ENCODE measurements around the gene KLF5. TPM values are rescaled to one million over a fixed set of nuclear protein-coding genes. Genes with fewer than 3 reads are reported as not detected.

Gene KLF5
- total RNA-seq, 1 donor from 2014 or later = 21.4 TPM

DNA sequence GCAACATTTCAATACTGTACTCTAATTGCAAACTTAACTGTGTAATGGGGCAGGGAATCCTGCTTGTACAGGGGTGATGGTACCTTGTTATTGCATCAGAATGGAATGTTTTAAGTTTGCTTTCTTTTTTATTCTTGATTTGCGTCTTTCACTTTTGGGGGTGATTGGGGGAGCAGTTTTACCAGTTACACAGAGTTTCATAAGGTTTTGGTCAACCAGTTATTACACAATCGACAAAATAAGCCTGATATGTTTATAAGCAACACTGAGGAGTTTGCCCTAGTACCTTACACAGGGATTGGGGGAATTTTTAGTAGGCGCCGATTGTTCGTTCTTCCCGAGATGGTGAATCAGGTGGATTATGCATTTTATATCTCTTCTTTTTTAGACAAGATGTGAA is 2.7 kb downstream of the KLF5 start:
- H3K4me1 Mint-ChIP-seq (ENCODE audit: low read depth, unreplicated experiment) = peaks cover 8% of the 10 kb centered on the region
- no peaks in the 10 kb centered on the region for H3K9me3 Mint-ChIP-seq (ENCODE audit: unreplicated experiment)
- peak overlapping the region; percentile 96 for H3K4me3 Mint-ChIP-seq (ENCODE audit: unreplicated experiment)
- no peaks in the 10 kb centered on the region for H3K9me3 ChIP-seq (ENCODE audit: insufficient read depth, low read depth, low read length)
- H3K9ac ChIP-seq (ENCODE audit: low read length) = no peak overlapping the region
- H3K27me3 ChIP-seq (ENCODE audit: insufficient read depth, low read length) = no peaks in the 10 kb centered on the region
- peaks cover 13% of the 10 kb centered on the region for H4K20me1 ChIP-seq (ENCODE audit: insufficient read depth, low read length)
- H3K27ac ChIP-seq (ENCODE audit: low read depth, low read length) = no peak overlapping the region
- no peak overlapping the region for H2AFZ ChIP-seq (ENCODE audit: low read depth, low read length)
- H3K4me1 ChIP-seq (ENCODE audit: insufficient read depth, low read length) = peaks cover 10% of the 10 kb centered on the region
- no peak overlapping the region for H3K4me3 ChIP-seq (ENCODE audit: insufficient read depth, low read depth, low read length)
- no peaks in the 10 kb centered on the region for H3K27me3 Mint-ChIP-seq (ENCODE audit: low read depth, unreplicated experiment)
- H3K79me2 ChIP-seq (ENCODE audit: insufficient read depth, low read length) = peaks cover 32% of the 10 kb centered on the region
- peak overlapping the region; percentile 86 for H3K4me2 ChIP-seq (ENCODE audit: low read length)
- peaks cover 20% of the 10 kb centered on the region for H3K36me3 ChIP-seq (ENCODE audit: insufficient read depth, low read length)
- FAIRE-seq = no peak
- H3K27ac Mint-ChIP-seq (ENCODE audit: unreplicated experiment) = peak overlapping the region; percentile 22
- peaks cover 4% of the 10 kb centered on the region for H3K36me3 Mint-ChIP-seq (ENCODE audit: low read depth, unreplicated experiment)
- no peak for TF ChIP-seq EZH2 (IDR thresholded peaks at IDR 0.05; ENCODE audit: insufficient read depth, low read length)
- TF ChIP-seq, protein P1, sequence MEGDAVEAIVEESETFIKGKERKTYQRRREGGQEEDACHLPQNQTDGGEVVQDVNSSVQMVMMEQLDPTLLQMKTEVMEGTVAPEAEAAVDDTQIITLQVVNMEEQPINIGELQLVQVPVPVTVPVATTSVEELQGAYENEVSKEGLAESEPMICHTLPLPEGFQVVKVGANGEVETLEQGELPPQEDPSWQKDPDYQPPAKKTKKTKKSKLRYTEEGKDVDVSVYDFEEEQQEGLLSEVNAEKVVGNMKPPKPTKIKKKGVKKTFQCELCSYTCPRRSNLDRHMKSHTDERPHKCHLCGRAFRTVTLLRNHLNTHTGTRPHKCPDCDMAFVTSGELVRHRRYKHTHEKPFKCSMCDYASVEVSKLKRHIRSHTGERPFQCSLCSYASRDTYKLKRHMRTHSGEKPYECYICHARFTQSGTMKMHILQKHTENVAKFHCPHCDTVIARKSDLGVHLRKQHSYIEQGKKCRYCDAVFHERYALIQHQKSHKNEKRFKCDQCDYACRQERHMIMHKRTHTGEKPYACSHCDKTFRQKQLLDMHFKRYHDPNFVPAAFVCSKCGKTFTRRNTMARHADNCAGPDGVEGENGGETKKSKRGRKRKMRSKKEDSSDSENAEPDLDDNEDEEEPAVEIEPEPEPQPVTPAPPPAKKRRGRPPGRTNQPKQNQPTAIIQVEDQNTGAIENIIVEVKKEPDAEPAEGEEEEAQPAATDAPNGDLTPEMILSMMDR (IDR thresholded peaks at IDR 0.05; ENCODE audit: insufficient read depth, low read depth, low read length) = no peak
- DNase-seq (ENCODE audit: low read depth) = no peak

DNA sequence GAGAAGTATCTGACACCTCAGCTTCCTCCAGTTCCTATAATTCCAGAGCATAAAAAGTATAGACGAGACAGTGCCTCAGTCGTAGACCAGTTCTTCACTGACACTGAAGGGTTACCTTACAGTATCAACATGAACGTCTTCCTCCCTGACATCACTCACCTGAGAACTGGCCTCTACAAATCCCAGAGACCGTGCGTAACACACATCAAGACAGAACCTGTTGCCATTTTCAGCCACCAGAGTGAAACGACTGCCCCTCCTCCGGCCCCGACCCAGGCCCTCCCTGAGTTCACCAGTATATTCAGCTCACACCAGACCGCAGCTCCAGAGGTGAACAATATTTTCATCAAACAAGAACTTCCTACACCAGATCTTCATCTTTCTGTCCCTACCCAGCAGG is 3.1 kb downstream of the KLF5 start:
- H3K9ac ChIP-seq (ENCODE audit: low read length) = no peak overlapping the region
- no peak overlapping the region for H2AFZ ChIP-seq (ENCODE audit: low read depth, low read length)
- H3K9me3 Mint-ChIP-seq (ENCODE audit: unreplicated experiment) = no peaks in the 10 kb centered on the region
- peaks cover 13% of the 10 kb centered on the region for H4K20me1 ChIP-seq (ENCODE audit: insufficient read depth, low read length)
- no peaks in the 10 kb centered on the region for H3K27me3 Mint-ChIP-seq (ENCODE audit: low read depth, unreplicated experiment)
- H3K4me1 ChIP-seq (ENCODE audit: insufficient read depth, low read length) = peaks cover 9% of the 10 kb centered on the region
- peak overlapping the region; percentile 43 for H3K27ac Mint-ChIP-seq (ENCODE audit: unreplicated experiment)
- H3K9me3 ChIP-seq (ENCODE audit: insufficient read depth, low read depth, low read length) = no peaks in the 10 kb centered on the region
- FAIRE-seq (no peak), DNase-seq (ENCODE audit: low read depth) (no peak)
- H3K27ac ChIP-seq (ENCODE audit: low read depth, low read length) = no peak overlapping the region
- H3K4me2 ChIP-seq (ENCODE audit: low read length) = peak overlapping the region; percentile 86
- no peaks in the 10 kb centered on the region for H3K27me3 ChIP-seq (ENCODE audit: insufficient read depth, low read length)
- peaks cover 4% of the 10 kb centered on the region for H3K36me3 Mint-ChIP-seq (ENCODE audit: low read depth, unreplicated experiment)
- TF ChIP-seq, protein P1 (IDR thresholded peaks at IDR 0.05; ENCODE audit: insufficient read depth, low read depth, low read length) = no peak
- TF ChIP-seq EZH2 (IDR thresholded peaks at IDR 0.05; ENCODE audit: insufficient read depth, low read length) = no peak
- H3K4me1 Mint-ChIP-seq (ENCODE audit: low read depth, unreplicated experiment) = peaks cover 7% of the 10 kb centered on the region
- H3K36me3 ChIP-seq (ENCODE audit: insufficient read depth, low read length) = peaks cover 20% of the 10 kb centered on the region
- H3K4me3 Mint-ChIP-seq (ENCODE audit: unreplicated experiment) = peak overlapping the region; percentile 96
- H3K4me3 ChIP-seq (ENCODE audit: insufficient read depth, low read depth, low read length) = no peak overlapping the region
- H3K79me2 ChIP-seq (ENCODE audit: insufficient read depth, low read length) = peaks cover 32% of the 10 kb centered on the region

DNA sequence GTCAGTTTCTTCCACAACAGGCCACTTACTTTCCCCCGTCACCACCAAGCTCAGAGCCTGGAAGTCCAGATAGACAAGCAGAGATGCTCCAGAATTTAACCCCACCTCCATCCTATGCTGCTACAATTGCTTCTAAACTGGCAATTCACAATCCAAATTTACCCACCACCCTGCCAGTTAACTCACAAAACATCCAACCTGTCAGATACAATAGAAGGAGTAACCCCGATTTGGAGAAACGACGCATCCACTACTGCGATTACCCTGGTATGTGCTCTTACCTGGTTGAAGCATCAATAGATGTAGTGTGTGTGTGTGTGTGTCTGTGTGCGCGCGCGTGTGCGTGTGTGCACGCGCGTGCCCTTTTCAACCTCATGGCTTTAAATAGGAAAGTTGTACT is 3.7 kb downstream of the KLF5 start:
- Mint-ChIP-seq H3K4me3 (ENCODE audit: unreplicated experiment) (no peak overlapping the region), H3K9me3 (ENCODE audit: unreplicated experiment) (no peaks in the 10 kb centered on the region), H3K36me3 (ENCODE audit: low read depth, unreplicated experiment) (peaks cover 4% of the 10 kb centered on the region), H3K27me3 (ENCODE audit: low read depth, unreplicated experiment) (no peaks in the 10 kb centered on the region), H3K4me1 (ENCODE audit: low read depth, unreplicated experiment) (peaks cover 7% of the 10 kb centered on the region), H3K27ac (ENCODE audit: unreplicated experiment) (no peak overlapping the region)
- Histone ChIP-seq H3K36me3 (ENCODE audit: insufficient read depth, low read length) (peaks cover 20% of the 10 kb centered on the region), H4K20me1 (ENCODE audit: insufficient read depth, low read length) (peaks cover 13% of the 10 kb centered on the region), H3K27me3 (ENCODE audit: insufficient read depth, low read length) (no peaks in the 10 kb centered on the region), H3K27ac (ENCODE audit: low read depth, low read length) (no peak overlapping the region), H3K4me1 (ENCODE audit: insufficient read depth, low read length) (peaks cover 9% of the 10 kb centered on the region), H3K9me3 (ENCODE audit: insufficient read depth, low read depth, low read length) (no peaks in the 10 kb centered on the region), H2AFZ (ENCODE audit: low read depth, low read length) (no peak overlapping the region), H3K9ac (ENCODE audit: low read length) (no peak overlapping the region), H3K79me2 (ENCODE audit: insufficient read depth, low read length) (peaks cover 32% of the 10 kb centered on the region), H3K4me3 (ENCODE audit: insufficient read depth, low read depth, low read length) (no peak overlapping the region), H3K4me2 (ENCODE audit: low read length) (no peak overlapping the region)
- no peak for FAIRE-seq
- TF ChIP-seq EZH2 (IDR thresholded peaks at IDR 0.05; ENCODE audit: insufficient read depth, low read length) = no peak
- TF ChIP-seq, protein P1 (IDR thresholded peaks at IDR 0.05; ENCODE audit: insufficient read depth, low read depth, low read length) = no peak
- no peak for DNase-seq (ENCODE audit: low read depth)

Measured in astrocyte (in vitro differentiated cells and primary cell).